HL-60 (cell line): ENCODE measurements around the gene BLMH.
"Not testable (repeated sequence)": the region's sequence is repeated elsewhere in the genome, so short reads cannot be mapped to it uniquely, and the experiment has no call there.

ENCODE experiments used
- DNase-seq, 2 experiments: peaks; one replicate each; pipeline ENCODE4 v3.0.0-alpha.2; 2010 to 2020; ENCODE audit warnings: low read depth in 1 of 2, low spot score in 1 of 2
- H3K27ac ChIP-seq: fragments of 250-450 bp; sonication (Bioruptor Pico); replicated peaks from 2 replicates; pipeline ENCODE4 v1.5.1; 2020; ENCODE audit warnings: mild to moderate bottlenecking, moderate library complexity
- H3K27me3 ChIP-seq: fragments of 250-450 bp; sonication (Bioruptor Pico); 2 replicates; pipeline ENCODE4 v1.5.1; 2021; ENCODE audit warnings: mild to moderate bottlenecking, moderate library complexity; ENCODE audit not compliant: insufficient read depth, poor library complexity, severe bottlenecking
- H3K4me3 ChIP-seq: replicated peaks from 2 replicates; pipeline ENCODE4 v1.5.1; 2011; ENCODE audit warnings: mild to moderate bottlenecking, control low read depth, low read length; ENCODE audit not compliant: insufficient read depth
- CTCF ChIP-seq: IDR thresholded peaks from one replicate; pipeline ENCODE4 v1.5.1; 2011; ENCODE audit warnings: low read length, control low read depth, inconsistent platforms; ENCODE audit not compliant: insufficient read depth
- GABPA ChIP-seq: IDR thresholded peaks from 2 replicates; pipeline ENCODE4 v1.6.1; 2012; ENCODE audit warnings: low read depth
- POLR2AphosphoS5 ChIP-seq: IDR thresholded peaks from 2 replicates; pipeline ENCODE4 v1.6.1; 2012; ENCODE audit warnings: low read depth
- REST ChIP-seq: IDR thresholded peaks from 2 replicates; pipeline ENCODE4 v1.6.1; 2012; ENCODE audit warnings: low read depth; ENCODE audit not compliant: insufficient replicate concordance
- SPI1 ChIP-seq: IDR thresholded peaks from 2 replicates; pipeline ENCODE4 v1.6.1; 2012; ENCODE audit warnings: low read depth, mild to moderate bottlenecking, borderline replicate concordance

Gene BLMH

GRCh38 chr17:30232015-30232823, 59.5 kb downstream of the BLMH start:
- no peak overlapping the region for H3K4me3 ChIP-seq
- no peak for DNase-seq
- no peak overlapping the region for H3K27ac ChIP-seq
- TF ChIP-seq SPI1 (no peak), REST (no peak), CTCF (no peak), GABPA (no peak), POLR2AphosphoS5 (no peak)
- H3K27me3 ChIP-seq = peaks cover 22% of the 10 kb centered on the region

- Histone ChIP-seq H3K27me3 (peaks cover 10% of the 10 kb centered on the region), H3K4me3 (no peak overlapping the region), H3K27ac (no peak overlapping the region; the same call in 1 of the 2 replicates)
- no peak for TF ChIP-seq CTCF
- TF ChIP-seq POLR2AphosphoS5 = no peak
- no peak for TF ChIP-seq REST
- no peak for TF ChIP-seq GABPA
- no peak for TF ChIP-seq SPI1
- DNase-seq = no peak
These were observed 61.1 kb downstream of the BLMH start for GRCh38 chr17:30230596-30231125.

- TF ChIP-seq SPI1 = peak; percentile 76
- H3K27ac ChIP-seq = peak overlapping the region; percentile 33
- H3K27me3 ChIP-seq, H3K4me3 ChIP-seq: not testable (repeated sequence)
- DNase-seq = peak in 1 of 2 experiments; percentile 23
These were observed 61.7 kb downstream of the BLMH start for GRCh38 chr17:30230009-30230408.

DNA sequence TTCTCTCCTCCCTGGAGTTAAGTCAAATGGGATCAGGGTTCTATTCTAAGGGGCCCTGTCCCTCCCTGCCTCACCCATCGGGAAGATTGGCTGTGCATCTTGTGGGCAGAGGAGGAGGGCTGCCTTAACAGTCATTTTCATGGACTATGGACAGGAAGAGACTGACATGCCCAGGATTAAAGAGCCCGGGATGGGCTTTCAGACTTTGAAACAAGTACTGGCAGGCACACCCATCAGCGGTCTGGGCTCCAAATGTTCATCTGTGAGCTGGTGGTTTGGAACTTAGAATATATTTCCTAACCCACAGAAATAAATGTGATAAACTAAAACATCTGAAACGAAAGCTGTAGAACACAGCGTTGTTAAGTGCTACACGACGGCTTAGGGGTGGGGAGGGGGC, 62.7 kb downstream of the BLMH start:
- no peak for DNase-seq
- Histone ChIP-seq H3K4me3 (no peak overlapping the region), H3K27me3 (no peaks in the 10 kb centered on the region), H3K27ac (no peak overlapping the region)
- TF ChIP-seq GABPA (no peak), CTCF (no peak), SPI1 (no peak), POLR2AphosphoS5 (no peak), REST (no peak)
